Activated CD8-positive, alpha-beta T cell treated with anti-CD3 and anti-CD28 coated beads for 36 hours (primary cell): ENCODE results near the gene LSM12. TPM values are rescaled to one million over a fixed set of nuclear protein-coding genes. Genes with fewer than 3 reads are reported as not detected.

Source experiments
- ATAC-seq: fragments of 200-7000 bp; cut with Tn5 transposase; one replicate; pipeline ENCODE4 v1.10.0; 2021; ENCODE audit warnings: mild to moderate bottlenecking, moderate library complexity
- CTCF ChIA-PET: fragments of 350-600 bp; sonication (Branson Sonifier 250); formaldehyde crosslinking; loops from one replicate; lab custom pipeline; 2021; ENCODE audit warnings: antibody characterized with exemption; lab: Charles Lee
- POLR2A ChIA-PET: fragments of 350-600 bp; sonication (Branson Sonifier 250); formaldehyde crosslinking; loops from one replicate; lab custom pipeline; 2021; ENCODE audit warnings: antibody characterized with exemption; lab: Charles Lee
- DNase-seq: peaks from one replicate; pipeline ENCODE4 v3.0.0-alpha.2; 2020
- H3K27ac Mint-ChIP-seq: one replicate; pipeline ENCODE4 v1.8.0; 2021; ENCODE audit warnings: mild to moderate bottlenecking, mixed read lengths
- H3K27me3 Mint-ChIP-seq: one replicate; pipeline ENCODE4 v1.8.0; 2021; ENCODE audit warnings: mixed read lengths
- H3K36me3 Mint-ChIP-seq: one replicate; pipeline ENCODE4 v1.8.0; 2021; ENCODE audit warnings: low read depth, mixed read lengths
- H3K4me1 Mint-ChIP-seq: one replicate; pipeline ENCODE4 v1.8.0; 2021; ENCODE audit warnings: low read depth, mixed read lengths
- H3K4me3 Mint-ChIP-seq: one replicate; pipeline ENCODE4 v1.8.0; 2021; ENCODE audit warnings: mild to moderate bottlenecking, moderate library complexity, mixed read lengths
- H3K9me3 Mint-ChIP-seq: one replicate; pipeline ENCODE4 v1.8.0; 2021; ENCODE audit warnings: mixed read lengths
- intact Hi-C: fragments of 100-400 bp; cut with micrococcal nuclease; formaldehyde crosslinking; loops from one replicate; pipeline ENCODE4 v1.10.0; 2022
- total RNA-seq, 2 experiments: library from RNA; stranded (reverse); gene quantifications; one replicate each; pipeline ENCODE4 v1.2.3, GENCODE V29; 2021
- TF ChIP-seq, protein P1 (sequence below): fragments of 200-600 bp; IDR thresholded peaks from one replicate; pipeline ENCODE4 v1.8.0; 2022; ENCODE audit warnings: antibody characterized with exemption, mild to moderate bottlenecking

The LSM12 gene
- total RNA-seq, 2 experiments from 2014 or later: 104 to 110 TPM

GRCh38 chr17:44109312-44109630 is 42.8 kb upstream of the LSM12 start:
- no peaks in the 10 kb centered on the region for H3K9me3 Mint-ChIP-seq
- intact Hi-C loops: no loop called here
- CTCF ChIA-PET: no interaction called here

GRCh38 chr17:44108440-44109311 is 42.2 kb upstream of the LSM12 start:
- intact Hi-C loops: no loop called here
- POLR2A ChIA-PET: interaction anchor here (1.3 kb wide), 1 partner anchor 15 kb away, joined by 4 read pairs; the partner anchor contains the start of gene HDAC5
- CTCF ChIA-PET: no interaction called here

More at GRCh38 chr17:44109312-44109630, 42.8 kb upstream of the LSM12 start:
- no peak for DNase-seq
- H3K27me3 Mint-ChIP-seq: no peaks in the 10 kb centered on the region
- TF ChIP-seq, protein P1, sequence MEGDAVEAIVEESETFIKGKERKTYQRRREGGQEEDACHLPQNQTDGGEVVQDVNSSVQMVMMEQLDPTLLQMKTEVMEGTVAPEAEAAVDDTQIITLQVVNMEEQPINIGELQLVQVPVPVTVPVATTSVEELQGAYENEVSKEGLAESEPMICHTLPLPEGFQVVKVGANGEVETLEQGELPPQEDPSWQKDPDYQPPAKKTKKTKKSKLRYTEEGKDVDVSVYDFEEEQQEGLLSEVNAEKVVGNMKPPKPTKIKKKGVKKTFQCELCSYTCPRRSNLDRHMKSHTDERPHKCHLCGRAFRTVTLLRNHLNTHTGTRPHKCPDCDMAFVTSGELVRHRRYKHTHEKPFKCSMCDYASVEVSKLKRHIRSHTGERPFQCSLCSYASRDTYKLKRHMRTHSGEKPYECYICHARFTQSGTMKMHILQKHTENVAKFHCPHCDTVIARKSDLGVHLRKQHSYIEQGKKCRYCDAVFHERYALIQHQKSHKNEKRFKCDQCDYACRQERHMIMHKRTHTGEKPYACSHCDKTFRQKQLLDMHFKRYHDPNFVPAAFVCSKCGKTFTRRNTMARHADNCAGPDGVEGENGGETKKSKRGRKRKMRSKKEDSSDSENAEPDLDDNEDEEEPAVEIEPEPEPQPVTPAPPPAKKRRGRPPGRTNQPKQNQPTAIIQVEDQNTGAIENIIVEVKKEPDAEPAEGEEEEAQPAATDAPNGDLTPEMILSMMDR: no peak
- ATAC-seq: no peak
- POLR2A ChIA-PET: no interaction called here
- no peak overlapping the region for H3K4me3 Mint-ChIP-seq
- no peak overlapping the region for H3K27ac Mint-ChIP-seq
- H3K4me1 Mint-ChIP-seq: peaks cover 9% of the 10 kb centered on the region
- H3K36me3 Mint-ChIP-seq: no peaks in the 10 kb centered on the region

DNA sequence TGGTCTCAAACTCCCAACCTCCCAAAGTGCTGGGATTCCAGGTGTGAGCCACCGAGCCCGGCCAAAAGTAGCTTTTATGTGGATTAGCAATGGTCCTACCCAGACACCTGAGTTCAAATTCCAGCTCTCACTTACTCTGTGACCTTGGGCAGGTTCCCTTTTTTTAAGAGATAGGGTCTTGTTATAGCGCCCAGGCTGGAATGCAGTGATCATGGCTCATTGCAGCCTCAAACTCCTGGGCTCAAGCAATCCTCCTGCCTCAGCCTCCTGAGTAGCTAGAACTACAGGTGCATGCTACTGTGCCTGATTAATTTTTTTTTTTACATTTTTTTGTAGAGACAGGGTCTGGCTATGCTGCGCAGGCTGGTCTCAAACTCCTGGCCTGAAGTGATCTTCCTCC is 40.3 kb upstream of the LSM12 start:
- DNase-seq (no peak), ATAC-seq (no peak)
- Mint-ChIP-seq H3K4me1 (peaks cover 4% of the 10 kb centered on the region), H3K27ac (no peak overlapping the region), H3K4me3 (no peak overlapping the region), H3K9me3 (no peaks in the 10 kb centered on the region), H3K27me3 (no peaks in the 10 kb centered on the region), H3K36me3 (no peaks in the 10 kb centered on the region)
- ChIA-PET CTCF (interaction anchor here (1.7 kb wide), 1 partner anchor 9 kb away, joined by 11 read pairs; no protein-coding TSS in a partner anchor), POLR2A (interaction anchor here (0.6 kb wide), 1 partner anchor 768 kb away, joined by 4 read pairs; no protein-coding TSS in a partner anchor)
- TF ChIP-seq, protein P1: no peak
- intact Hi-C loops: no loop called here

More at GRCh38 chr17:44108440-44109311, 42.2 kb upstream of the LSM12 start:
- no peaks in the 10 kb centered on the region for H3K36me3 Mint-ChIP-seq
- no peaks in the 10 kb centered on the region for H3K27me3 Mint-ChIP-seq
- no peak overlapping the region for H3K4me3 Mint-ChIP-seq
- ATAC-seq: no peak
- H3K4me1 Mint-ChIP-seq: peaks cover 9% of the 10 kb centered on the region
- no peaks in the 10 kb centered on the region for H3K9me3 Mint-ChIP-seq
- DNase-seq: no peak
- TF ChIP-seq, protein P1: no peak
- H3K27ac Mint-ChIP-seq: no peak overlapping the region

- TF ChIP-seq, protein P1: no peak
- CTCF ChIA-PET: interaction anchor here (1.7 kb wide), 1 partner anchor 10 kb away, joined by 11 read pairs; no protein-coding TSS in a partner anchor
- no peaks in the 10 kb centered on the region for H3K4me1 Mint-ChIP-seq
These were observed 39.5 kb upstream of the LSM12 start for GRCh38 chr17:44105941-44106340.

GRCh38 chr17:44105483-44105882 is 39.0 kb upstream of the LSM12 start:
- ChIA-PET CTCF (no interaction called here), POLR2A (interaction anchor here (1.1 kb wide), 1 partner anchor 18 kb away, joined by 3 read pairs; the partner anchor contains the start of gene HDAC5)
- TF ChIP-seq, protein P1: no peak
- Mint-ChIP-seq H3K4me1 (no peaks in the 10 kb centered on the region), H3K27ac (no peak overlapping the region), H3K4me3 (no peak overlapping the region), H3K36me3 (no peaks in the 10 kb centered on the region), H3K27me3 (no peaks in the 10 kb centered on the region), H3K9me3 (no peaks in the 10 kb centered on the region)
- ATAC-seq (no peak), DNase-seq (no peak)
- intact Hi-C loops: no loop called here

More at GRCh38 chr17:44105941-44106340, 39.5 kb upstream of the LSM12 start:
- DNase-seq (no peak), ATAC-seq (no peak)
- H3K9me3 Mint-ChIP-seq: no peaks in the 10 kb centered on the region
- H3K27ac Mint-ChIP-seq: no peak overlapping the region
- intact Hi-C loops: no loop called here
- H3K27me3 Mint-ChIP-seq: no peaks in the 10 kb centered on the region
- H3K36me3 Mint-ChIP-seq: no peaks in the 10 kb centered on the region
- no peak overlapping the region for H3K4me3 Mint-ChIP-seq
- POLR2A ChIA-PET: interaction anchor here (1.1 kb wide), 1 partner anchor 17 kb away, joined by 3 read pairs; the partner anchor contains the start of gene HDAC5
